ENCODE measurements around the gene AAMP. TPM values are rescaled to one million over a fixed set of nuclear protein-coding genes. Genes with fewer than 3 reads are reported as not detected.

The AAMP gene
- total and polyA plus RNA-seq, 7 donors = 52.7 to 120 (median 70.6) TPM

GRCh38 chr2:218296200-218296599 is 26.3 kb upstream of the AAMP start:
- ATAC-seq = no peak
- Histone ChIP-seq H3K36me3 (ENCODE audit: insufficient read depth in 1 of 2, low read depth in 1 of 2) (no peaks in the 10 kb centered on the region), H3K4me1 (peaks cover 3% of the 10 kb centered on the region), H3K9me3 (no peaks in the 10 kb centered on the region), H3K27ac (no peak overlapping the region), H3K27me3 (ENCODE audit: insufficient read depth in 3 of 3, low read length in 2 of 3) (no peaks in the 10 kb centered on the region), H3K4me3 (no peak overlapping the region)
- TF ChIP-seq CTCF (IDR thresholded peaks at IDR 0.05) = no peak
- WGBS, 3 donors = 75 to 91% (median 89%) methylated on average over 1 of the region's 1 CpG
- no peak for DNase-seq
- intact Hi-C loops (cut with DNase I) = loop anchor here (10.0 kb wide), 3 partner anchors 169 to 369 kb away; partner anchors contain the start of genes CNOT9 (in 1 of the 2) and USP37 (in 1 of the 2)

GRCh38 chr2:218295029-218295428 is 25.1 kb upstream of the AAMP start:
- 81 to 87% (median 85%) methylated on average over 7 of the region's 7 CpGs for WGBS, 3 donors

GRCh38 chr2:218294430-218295022 is 24.6 kb upstream of the AAMP start:
- DNase-seq (no peak), ATAC-seq (no peak)
- Histone ChIP-seq H3K4me1 (peaks cover 20% of the 10 kb centered on the region), H3K27ac (no peak overlapping the region), H3K27me3 (ENCODE audit: insufficient read depth in 3 of 3, low read length in 2 of 3) (no peaks in the 10 kb centered on the region), H3K36me3 (ENCODE audit: insufficient read depth in 1 of 2, low read depth in 1 of 2) (no peaks in the 10 kb centered on the region), H3K4me3 (no peak overlapping the region), H3K9me3 (no peaks in the 10 kb centered on the region)
- TF ChIP-seq CTCF (IDR thresholded peaks at IDR 0.05) = no peak
- intact Hi-C loops (cut with DNase I) = loop anchor here (5.0 to 10.0 kb wide), 5 partner anchors 103 to 370 kb away; partner anchors contain the start of genes CNOT9 (in 1 of the 2), CTDSP1 (in 1 of the 2) and USP37 (in 1 of the 2)
- 84 to 92% (median 87%) methylated on average over 5 of the region's 5 CpGs for WGBS, 3 donors

More at GRCh38 chr2:218295029-218295428, 25.1 kb upstream of the AAMP start:
- Histone ChIP-seq H3K27me3 (ENCODE audit: insufficient read depth in 3 of 3, low read length in 2 of 3) (no peaks in the 10 kb centered on the region), H3K27ac (no peak overlapping the region), H3K4me1 (peaks cover 15% of the 10 kb centered on the region), H3K36me3 (ENCODE audit: insufficient read depth in 1 of 2, low read depth in 1 of 2) (no peaks in the 10 kb centered on the region), H3K9me3 (no peaks in the 10 kb centered on the region), H3K4me3 (no peak overlapping the region)
- DNase-seq = no peak
- intact Hi-C loops (cut with DNase I) = loop anchor here (10.0 kb wide), 3 partner anchors 170 to 370 kb away; partner anchors contain the start of genes CNOT9 (in 1 of the 2) and USP37 (in 1 of the 2)
- ATAC-seq = no peak
- TF ChIP-seq CTCF (IDR thresholded peaks at IDR 0.05) = no peak

- Histone ChIP-seq H3K9me3 (no peaks in the 10 kb centered on the region), H3K4me1 (peaks cover 26% of the 10 kb centered on the region), H3K27me3 (ENCODE audit: insufficient read depth in 3 of 3, low read length in 2 of 3) (no peaks in the 10 kb centered on the region), H3K4me3 (no peak overlapping the region), H3K36me3 (ENCODE audit: insufficient read depth in 1 of 2, low read depth in 1 of 2) (no peaks in the 10 kb centered on the region), H3K27ac (no peak overlapping the region)
- DNase-seq (no peak), ATAC-seq (no peak)
- 73 to 74% (median 73%) methylated on average over 5 of the region's 5 CpGs for WGBS, 3 donors
- intact Hi-C loops (cut with DNase I) = loop anchor here (5.0 to 10.0 kb wide), 5 partner anchors 103 to 371 kb away; partner anchors contain the start of genes CNOT9 (in 1 of the 2), CTDSP1 (in 1 of the 2) and USP37 (in 1 of the 2)
- TF ChIP-seq CTCF (IDR thresholded peaks at IDR 0.05) = no peak
These were observed 23.9 kb upstream of the AAMP start for GRCh38 chr2:218293715-218294429.

Measured in psoas muscle (tissue), 8 donors.